ENCODE data around the gene SLC44A4.

- TF ChIP-seq CTCF (IDR thresholded peaks at IDR 0.05; ENCODE audit: low read depth, low read length, poor library complexity, severe bottlenecking) (no peak), EZH2phosphoT487 (IDR thresholded peaks at IDR 0.05; ENCODE audit: borderline replicate concordance, low read length) (no peak)
Measured at GRCh38 chr6:31847276-31847978, 31.4 kb downstream of the SLC44A4 start.
